Lower lobe of right lung (tissue), 2 donors: ENCODE measurements around the gene MYO1F. TPM values are rescaled to one million over a fixed set of nuclear protein-coding genes. Genes with fewer than 3 reads are reported as not detected.

Experiments used
- ATAC-seq, 2 donors: fragments of 200-7000 bp; cut with Tn5 transposase; one replicate each; pipeline ENCODE4 v1.9.1; 2020 to 2022; ENCODE audit warnings: mild to moderate bottlenecking in 2 of 2, moderate library complexity in 2 of 2
- DNase-seq: peaks from one replicate; pipeline ENCODE4 v3.0.0-alpha.2; 2020
- H3K27ac ChIP-seq: fragments of 200-600 bp; one replicate; pipeline ENCODE4 v1.8.0; 2022
- H3K27me3 ChIP-seq: fragments of 200-600 bp; one replicate; pipeline ENCODE4 v1.8.0; 2022; ENCODE audit warnings: low read depth
- H3K36me3 ChIP-seq: fragments of 200-600 bp; one replicate; pipeline ENCODE4 v1.8.0; 2022; ENCODE audit warnings: mild to moderate bottlenecking
- H3K4me1 ChIP-seq: fragments of 200-600 bp; one replicate; pipeline ENCODE4 v1.8.0; 2022
- H3K4me3 ChIP-seq: fragments of 200-600 bp; one replicate; pipeline ENCODE4 v1.8.0; 2022; ENCODE audit warnings: mild to moderate bottlenecking
- H3K9me3 ChIP-seq: fragments of 200-600 bp; one replicate; pipeline ENCODE4 v1.8.0; 2022
- intact Hi-C: fragments of 100-400 bp; cut with DNase I; formaldehyde crosslinking; loops from one replicate; pipeline ENCODE4 v1.11.0; 2022
- total RNA-seq: library from RNA; stranded (reverse); fragmentation: NEBNext Ultra II Directional; extraction: Animal tissue kit (Norgen Biotek cat#: 25700); gene quantifications from one replicate; pipeline ENCODE4 v1.2.1, GENCODE V29; 2021
- TF ChIP-seq, protein P1 (sequence below): fragments of 200-600 bp; IDR thresholded peaks from one replicate; pipeline ENCODE4 v1.8.0; 2022; ENCODE audit warnings: antibody characterized with exemption, mild to moderate bottlenecking
- donor health status: DM: no; HTN: yes; CAD: no; lungs with severe emphysema.

MYO1F gene
- total RNA-seq, 1 donor from 2014 or later, result 162 TPM

- TF ChIP-seq, protein P1, sequence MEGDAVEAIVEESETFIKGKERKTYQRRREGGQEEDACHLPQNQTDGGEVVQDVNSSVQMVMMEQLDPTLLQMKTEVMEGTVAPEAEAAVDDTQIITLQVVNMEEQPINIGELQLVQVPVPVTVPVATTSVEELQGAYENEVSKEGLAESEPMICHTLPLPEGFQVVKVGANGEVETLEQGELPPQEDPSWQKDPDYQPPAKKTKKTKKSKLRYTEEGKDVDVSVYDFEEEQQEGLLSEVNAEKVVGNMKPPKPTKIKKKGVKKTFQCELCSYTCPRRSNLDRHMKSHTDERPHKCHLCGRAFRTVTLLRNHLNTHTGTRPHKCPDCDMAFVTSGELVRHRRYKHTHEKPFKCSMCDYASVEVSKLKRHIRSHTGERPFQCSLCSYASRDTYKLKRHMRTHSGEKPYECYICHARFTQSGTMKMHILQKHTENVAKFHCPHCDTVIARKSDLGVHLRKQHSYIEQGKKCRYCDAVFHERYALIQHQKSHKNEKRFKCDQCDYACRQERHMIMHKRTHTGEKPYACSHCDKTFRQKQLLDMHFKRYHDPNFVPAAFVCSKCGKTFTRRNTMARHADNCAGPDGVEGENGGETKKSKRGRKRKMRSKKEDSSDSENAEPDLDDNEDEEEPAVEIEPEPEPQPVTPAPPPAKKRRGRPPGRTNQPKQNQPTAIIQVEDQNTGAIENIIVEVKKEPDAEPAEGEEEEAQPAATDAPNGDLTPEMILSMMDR, result peak; percentile 23
- Histone ChIP-seq H3K27me3 (peaks cover 6% of the 10 kb centered on the region), H3K36me3 (peaks cover 6% of the 10 kb centered on the region), H3K4me1 (peaks cover 20% of the 10 kb centered on the region), H3K9me3 (peaks cover 5% of the 10 kb centered on the region), H3K27ac (peak overlapping the region; percentile 82), H3K4me3 (peak overlapping the region; percentile 66)
- DNase-seq (peak; percentile 75), ATAC-seq (peak; percentile 64 to 73)
- intact Hi-C loops, result no loop called here
Measured at GRCh38 chr19:8609279-8610040, 32.2 kb upstream of the MYO1F start.

- ATAC-seq (no peak), DNase-seq (no peak)
- H3K4me1 ChIP-seq, result peaks cover 20% of the 10 kb centered on the region
- H3K27me3 ChIP-seq, result peaks cover 6% of the 10 kb centered on the region
- TF ChIP-seq, protein P1, result no peak
- H3K4me3 ChIP-seq, result peak overlapping the region; percentile 66
- H3K9me3 ChIP-seq, result peaks cover 5% of the 10 kb centered on the region
- H3K27ac ChIP-seq, result peak overlapping the region; percentile 82
- peaks cover 9% of the 10 kb centered on the region for H3K36me3 ChIP-seq
- intact Hi-C loops, result no loop called here
Measured at GRCh38 chr19:8608941-8609278, 31.7 kb upstream of the MYO1F start.

DNA sequence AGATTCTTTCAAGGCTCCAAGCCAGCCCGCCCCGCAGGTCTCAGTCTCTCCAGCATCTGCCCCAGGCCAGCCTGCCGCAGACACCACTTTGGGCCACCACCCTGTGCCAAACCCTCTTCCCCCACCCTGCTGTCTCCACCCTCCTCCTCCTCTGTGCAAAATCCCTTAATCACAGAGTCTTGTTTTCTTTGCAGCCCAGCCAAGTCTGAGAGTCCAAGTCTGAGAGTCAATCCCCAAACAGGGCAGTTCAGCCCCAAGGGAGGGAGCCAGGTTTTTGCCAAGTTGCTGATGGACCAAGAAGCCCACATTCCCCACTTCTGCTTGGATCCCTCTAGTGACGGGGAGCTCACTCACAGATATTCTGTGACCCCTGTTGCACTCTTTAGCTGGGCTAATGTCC is 30.1 kb upstream of the MYO1F start:
- Histone ChIP-seq H3K27me3 (peaks cover 6% of the 10 kb centered on the region), H3K4me1 (peaks cover 20% of the 10 kb centered on the region), H3K27ac (no peak overlapping the region), H3K36me3 (peaks cover 24% of the 10 kb centered on the region), H3K9me3 (peaks cover 5% of the 10 kb centered on the region), H3K4me3 (no peak overlapping the region)
- no peak for DNase-seq
- TF ChIP-seq, protein P1, result no peak
- intact Hi-C loops, result no loop called here
- no peak for ATAC-seq

GRCh38 chr19:8605514-8605913 is 28.3 kb upstream of the MYO1F start:
- Histone ChIP-seq H3K9me3 (peaks cover 5% of the 10 kb centered on the region), H3K36me3 (peaks cover 43% of the 10 kb centered on the region), H3K4me1 (peaks cover 20% of the 10 kb centered on the region), H3K27me3 (peaks cover 6% of the 10 kb centered on the region), H3K27ac (no peak overlapping the region), H3K4me3 (no peak overlapping the region)
- no peak for ATAC-seq
- TF ChIP-seq, protein P1, result no peak
- intact Hi-C loops, result no loop called here
- DNase-seq, result no peak

- Histone ChIP-seq H3K4me3 (no peak overlapping the region), H3K27ac (no peak overlapping the region), H3K4me1 (no peaks in the 10 kb centered on the region), H3K27me3 (no peaks in the 10 kb centered on the region), H3K36me3 (peaks cover 55% of the 10 kb centered on the region), H3K9me3 (peaks cover 5% of the 10 kb centered on the region)
- no peak for DNase-seq
- TF ChIP-seq, protein P1, result no peak
- intact Hi-C loops, result no loop called here
- no peak for ATAC-seq
Measured at GRCh38 chr19:8601796-8602195, 24.6 kb upstream of the MYO1F start.
